ENCODE data around the gene NKIRAS1.
"Not testable (repeated sequence)": the region's sequence is repeated elsewhere in the genome, so short reads cannot be mapped to it uniquely, and the experiment has no call there.

NKIRAS1 gene

DNA sequence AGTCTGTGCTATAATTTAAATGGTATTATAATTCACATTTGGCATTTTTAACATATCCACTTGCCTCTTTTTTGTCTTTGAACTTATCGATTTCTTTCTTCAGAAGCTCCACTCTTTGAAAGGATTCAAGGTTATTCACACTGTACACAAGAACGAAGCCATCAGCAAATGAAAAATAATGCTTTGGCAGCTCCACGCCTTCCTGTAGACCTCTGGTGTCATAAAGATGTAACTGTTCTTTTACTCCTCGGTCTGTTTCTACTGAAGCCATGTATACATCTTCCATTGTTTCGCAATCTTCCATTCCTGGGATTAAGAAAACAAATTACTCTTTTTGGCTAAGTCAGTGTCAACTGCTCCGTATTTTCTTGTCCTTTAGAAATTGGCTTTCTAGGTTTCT, 16.0 kb downstream of the NKIRAS1 start:
- Mint-ChIP-seq H3K27me3 (no peaks in the 10 kb centered on the region), H3K4me3 (no peak overlapping the region), H3K9me3 (no peaks in the 10 kb centered on the region), H3K4me1 (ENCODE audit: low read depth) (no peaks in the 10 kb centered on the region), H3K36me3 (ENCODE audit: low read depth) (peaks cover 48% of the 10 kb centered on the region), H3K27ac (no peak overlapping the region)

DNA sequence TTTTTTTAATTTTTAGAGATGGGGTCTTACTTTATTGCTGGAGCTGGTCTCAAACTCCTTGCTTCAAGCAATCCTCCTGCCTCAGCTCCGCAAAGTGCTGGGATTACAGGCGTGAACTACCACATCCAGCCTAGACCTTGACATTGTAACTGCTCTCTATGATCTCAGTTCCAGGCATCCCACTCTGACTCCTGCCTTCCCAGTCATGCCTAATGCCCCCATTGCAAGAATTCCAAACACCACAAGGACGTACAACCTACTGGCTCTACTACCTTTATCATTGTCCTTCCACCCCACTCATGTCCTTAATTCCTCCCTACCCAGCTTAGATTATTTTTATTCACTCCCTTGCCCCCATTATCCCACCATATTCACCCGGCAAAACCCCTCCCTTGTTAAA, 21.6 kb downstream of the NKIRAS1 start:
- H3K4me1 Mint-ChIP-seq (ENCODE audit: low read depth) = no peaks in the 10 kb centered on the region
- H3K9me3 Mint-ChIP-seq = no peaks in the 10 kb centered on the region
- no peak overlapping the region for H3K4me3 Mint-ChIP-seq
- peaks cover 39% of the 10 kb centered on the region for H3K36me3 Mint-ChIP-seq (ENCODE audit: low read depth)
- H3K27ac Mint-ChIP-seq = no peak overlapping the region
- no peaks in the 10 kb centered on the region for H3K27me3 Mint-ChIP-seq

DNA sequence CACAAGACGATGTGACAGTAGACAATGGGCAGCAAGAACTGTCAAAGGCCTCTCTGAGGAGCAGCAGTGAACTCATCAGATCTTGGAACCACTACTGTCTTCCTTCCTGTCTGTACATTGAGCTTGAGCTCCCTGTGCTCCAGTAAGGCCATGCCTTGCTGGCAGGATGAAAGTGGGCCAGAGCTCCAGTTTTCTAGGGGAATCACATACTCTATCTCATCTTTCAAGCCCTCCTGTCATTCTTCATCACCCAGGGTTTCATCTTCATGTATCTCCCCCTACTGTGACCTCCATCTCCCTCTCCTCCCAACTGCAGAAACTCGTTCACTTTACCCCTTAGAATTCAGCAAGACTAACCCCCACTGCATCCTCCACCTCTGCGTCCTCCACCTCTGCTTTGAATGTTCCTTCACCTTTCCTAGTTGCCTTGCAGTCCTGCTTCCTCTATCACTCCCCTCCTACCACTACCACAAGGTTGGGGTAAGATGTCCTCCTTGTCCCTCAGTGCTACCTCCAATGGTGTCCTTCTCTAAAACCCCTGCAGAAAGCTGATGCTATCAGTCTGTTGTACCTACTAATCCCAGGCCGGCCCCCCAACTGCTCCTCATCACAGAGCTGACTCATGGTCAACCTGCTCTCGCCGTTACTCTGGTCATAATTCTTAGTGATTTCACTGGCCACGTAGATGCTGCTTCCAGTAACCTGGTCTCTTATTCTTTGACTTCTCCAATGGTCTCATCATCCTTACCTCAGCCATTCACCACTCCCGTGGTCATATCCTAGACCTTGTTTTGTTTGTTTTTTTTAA, 22.3 kb downstream of the NKIRAS1 start:
- H3K4me1 Mint-ChIP-seq (ENCODE audit: low read depth) = no peaks in the 10 kb centered on the region
- H3K4me3 Mint-ChIP-seq = no peak overlapping the region
- peaks cover 41% of the 10 kb centered on the region for H3K36me3 Mint-ChIP-seq (ENCODE audit: low read depth)
- no peaks in the 10 kb centered on the region for H3K27me3 Mint-ChIP-seq
- H3K9me3 Mint-ChIP-seq = no peaks in the 10 kb centered on the region
- no peak overlapping the region for H3K27ac Mint-ChIP-seq

DNA sequence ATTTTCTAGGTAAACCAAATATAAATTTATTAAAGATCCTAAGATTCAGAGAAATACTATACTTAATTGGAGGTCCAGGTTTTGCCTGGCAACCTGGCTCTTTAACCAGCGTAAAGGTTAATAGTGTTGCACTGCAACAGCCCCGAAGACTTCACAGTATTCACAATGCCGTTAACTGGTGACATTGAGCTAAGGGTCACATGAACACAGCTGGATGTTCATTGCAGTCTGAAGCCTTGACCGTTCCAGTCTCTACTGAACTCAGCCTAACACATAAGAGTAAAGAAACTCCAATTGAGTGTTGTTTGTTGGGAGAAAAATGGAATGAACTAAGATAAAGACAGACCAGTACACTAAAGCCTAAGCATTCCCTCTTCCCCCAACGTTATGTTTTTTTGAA, 26.8 kb downstream of the NKIRAS1 start:
- H3K9me3 Mint-ChIP-seq = no peaks in the 10 kb centered on the region
- H3K27me3 Mint-ChIP-seq = no peaks in the 10 kb centered on the region
- H3K27ac Mint-ChIP-seq = no peak overlapping the region
- H3K4me3 Mint-ChIP-seq = no peak overlapping the region
- H3K36me3 Mint-ChIP-seq (ENCODE audit: low read depth) = peaks cover 14% of the 10 kb centered on the region
- no peaks in the 10 kb centered on the region for H3K4me1 Mint-ChIP-seq (ENCODE audit: low read depth)

DNA sequence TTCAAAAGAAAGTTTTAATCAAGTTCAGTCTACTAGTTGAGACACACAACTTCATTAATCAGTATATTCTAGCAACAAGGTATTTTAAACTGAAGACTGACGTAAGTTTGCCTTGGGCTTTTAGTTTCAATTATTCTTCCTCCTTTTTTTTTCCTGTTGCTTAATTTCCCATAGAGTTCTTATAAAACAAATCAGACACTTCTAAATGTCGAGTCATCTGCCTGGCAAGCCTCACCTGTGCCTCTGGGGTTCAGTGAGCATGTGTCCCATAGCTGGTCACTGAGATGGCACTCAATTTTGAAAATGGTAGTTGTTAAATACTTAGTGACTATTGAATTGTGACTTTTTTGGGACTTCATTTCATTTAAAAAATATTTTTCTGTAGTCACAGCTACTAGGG, 27.4 kb downstream of the NKIRAS1 start:
- Mint-ChIP-seq H3K4me1 (ENCODE audit: low read depth) (no peaks in the 10 kb centered on the region), H3K4me3 (no peak overlapping the region), H3K27me3 (no peaks in the 10 kb centered on the region), H3K36me3 (ENCODE audit: low read depth) (peaks cover 14% of the 10 kb centered on the region), H3K9me3 (no peaks in the 10 kb centered on the region), H3K27ac (no peak overlapping the region)

DNA sequence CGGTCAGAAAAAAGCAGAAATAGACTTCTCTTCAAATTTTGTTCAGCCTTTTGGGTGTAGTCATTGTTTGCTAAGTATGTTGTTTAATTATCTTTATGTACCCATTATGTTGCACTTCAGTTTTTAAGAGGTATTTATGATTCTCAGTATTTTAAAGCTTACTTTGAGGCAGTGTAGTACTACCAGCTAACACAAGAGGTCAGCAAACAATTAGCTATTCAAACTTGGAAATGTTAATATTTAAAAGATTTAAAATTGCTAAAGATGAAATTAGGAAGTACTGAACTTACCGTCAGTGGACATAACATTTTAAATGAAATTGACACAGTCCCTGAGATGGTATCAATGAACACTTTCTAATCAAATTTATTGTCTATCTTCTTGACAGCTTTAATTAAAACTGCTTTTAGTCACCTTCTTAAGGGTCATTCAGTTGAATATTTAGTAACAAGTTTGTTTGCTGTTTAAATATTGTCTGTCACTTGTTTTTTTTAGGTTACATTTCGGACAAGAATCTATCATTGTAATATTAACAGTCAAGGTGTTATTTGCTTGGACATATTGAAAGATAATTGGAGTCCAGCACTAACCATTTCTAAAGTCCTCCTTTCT, 28.1 kb downstream of the NKIRAS1 start:
- H3K4me3 Mint-ChIP-seq = no peak overlapping the region
- no peaks in the 10 kb centered on the region for H3K27me3 Mint-ChIP-seq
- no peak overlapping the region for H3K27ac Mint-ChIP-seq
- no peaks in the 10 kb centered on the region for H3K9me3 Mint-ChIP-seq
- peaks cover 14% of the 10 kb centered on the region for H3K36me3 Mint-ChIP-seq (ENCODE audit: low read depth)
- H3K4me1 Mint-ChIP-seq (ENCODE audit: low read depth) = no peaks in the 10 kb centered on the region

DNA sequence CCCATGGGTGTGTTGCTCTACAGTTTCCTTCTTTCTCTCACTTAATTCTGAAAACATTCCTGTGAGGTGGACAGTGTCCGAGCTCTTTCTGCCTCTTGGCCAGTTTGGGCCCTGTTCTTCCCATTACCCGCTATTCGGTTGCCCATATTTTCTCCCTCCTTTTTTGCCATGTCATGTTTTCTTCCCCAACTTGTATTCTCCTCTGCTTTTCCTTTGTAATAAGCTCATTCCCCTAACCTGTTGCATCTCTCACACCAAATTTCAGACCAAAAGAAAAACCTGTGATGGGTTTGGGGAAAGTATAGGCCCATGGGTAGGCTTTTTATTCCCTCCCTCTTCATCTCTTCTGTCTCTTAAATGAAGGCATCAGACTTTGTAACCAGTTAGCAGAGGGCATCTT, 30.5 kb downstream of the NKIRAS1 start:
- H3K27ac Mint-ChIP-seq = no peak overlapping the region
- H3K4me3 Mint-ChIP-seq = no peak overlapping the region
- no peaks in the 10 kb centered on the region for H3K9me3 Mint-ChIP-seq
- peaks cover 15% of the 10 kb centered on the region for H3K36me3 Mint-ChIP-seq (ENCODE audit: low read depth)
- H3K27me3 Mint-ChIP-seq = no peaks in the 10 kb centered on the region
- peaks cover 8% of the 10 kb centered on the region for H3K4me1 Mint-ChIP-seq (ENCODE audit: low read depth)

DNA sequence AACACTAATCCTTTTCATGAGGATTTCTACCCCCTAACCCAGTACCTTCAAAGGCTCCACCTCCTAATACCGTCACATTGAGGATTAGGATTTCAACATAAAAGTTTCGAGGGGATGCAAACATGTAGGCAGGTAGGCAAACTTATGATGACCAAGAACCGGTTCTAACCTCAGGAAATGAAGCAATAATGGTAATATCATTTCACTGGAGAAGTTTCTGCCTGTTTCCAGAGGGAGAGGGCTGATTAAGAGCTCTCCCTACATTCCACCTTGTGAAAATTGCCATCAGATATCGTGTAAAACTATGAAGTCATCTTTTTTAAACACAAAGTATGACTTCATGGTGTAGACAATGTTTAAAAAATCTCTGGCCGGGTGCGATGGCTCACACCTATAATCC, 31.6 kb downstream of the NKIRAS1 start:
- H3K4me3 Mint-ChIP-seq = no peak overlapping the region

DNA sequence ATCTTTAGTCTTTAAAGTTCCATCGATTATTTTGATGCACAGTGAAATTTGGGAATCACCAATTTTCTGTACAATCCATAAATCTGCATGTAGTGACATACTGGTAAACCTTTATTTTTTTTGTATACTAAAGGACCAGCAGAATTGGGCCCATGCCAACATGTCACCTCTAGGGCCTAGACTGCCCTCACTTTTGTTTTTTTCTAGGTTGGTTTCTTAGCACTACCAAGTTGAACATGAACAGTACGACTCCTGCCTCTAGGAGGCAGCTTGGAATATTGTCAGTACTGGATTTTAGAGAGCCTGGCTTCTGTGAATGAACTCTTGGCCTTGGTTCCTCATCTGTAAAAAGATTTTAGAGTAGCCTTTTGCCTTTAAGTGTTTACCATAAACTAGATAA, 32.3 kb downstream of the NKIRAS1 start:
- no peak overlapping the region for H3K4me3 Mint-ChIP-seq
- peaks cover 10% of the 10 kb centered on the region for H3K36me3 Mint-ChIP-seq (ENCODE audit: low read depth)
- H3K27ac Mint-ChIP-seq = no peak overlapping the region
- H3K27me3 Mint-ChIP-seq = no peaks in the 10 kb centered on the region
- peaks cover 19% of the 10 kb centered on the region for H3K4me1 Mint-ChIP-seq (ENCODE audit: low read depth)
- no peaks in the 10 kb centered on the region for H3K9me3 Mint-ChIP-seq

More for the DNA sequence above, 31.6 kb downstream of the NKIRAS1 start:
- Mint-ChIP-seq H3K4me1 (ENCODE audit: low read depth) (peaks cover 19% of the 10 kb centered on the region), H3K9me3 (no peaks in the 10 kb centered on the region), H3K36me3 (ENCODE audit: low read depth) (peaks cover 13% of the 10 kb centered on the region), H3K27me3 (no peaks in the 10 kb centered on the region), H3K27ac (no peak overlapping the region)

DNA sequence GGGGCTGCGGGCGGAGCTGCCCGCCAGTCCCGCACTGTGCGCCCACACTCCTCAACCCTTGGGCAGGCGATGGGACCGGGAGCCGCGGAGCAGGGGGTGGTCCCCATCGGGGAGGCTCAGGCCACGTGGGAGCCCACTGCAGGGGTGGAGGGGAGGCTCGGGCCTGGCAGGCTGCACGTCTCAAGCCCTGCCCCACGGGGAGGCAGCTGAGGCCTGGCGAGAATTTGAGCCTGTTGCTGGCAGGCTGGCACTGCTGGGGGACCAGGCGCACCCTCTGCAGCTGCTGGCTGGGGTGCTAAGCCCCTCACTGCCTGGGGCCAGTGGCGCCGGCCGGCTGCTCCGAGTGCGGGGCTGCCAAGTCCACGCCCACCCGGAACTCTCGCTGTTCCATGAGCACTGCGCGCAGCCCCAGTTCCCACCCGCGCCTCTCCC, 34.3 kb downstream of the NKIRAS1 start:
- Mint-ChIP-seq H3K4me1 (ENCODE audit: low read depth) (peaks cover 19% of the 10 kb centered on the region), H3K27me3 (no peaks in the 10 kb centered on the region), H3K9me3 (no peaks in the 10 kb centered on the region), H3K36me3 (ENCODE audit: low read depth) (peaks cover 10% of the 10 kb centered on the region), H3K27ac (no peak overlapping the region), H3K4me3 (no peak overlapping the region)

DNA sequence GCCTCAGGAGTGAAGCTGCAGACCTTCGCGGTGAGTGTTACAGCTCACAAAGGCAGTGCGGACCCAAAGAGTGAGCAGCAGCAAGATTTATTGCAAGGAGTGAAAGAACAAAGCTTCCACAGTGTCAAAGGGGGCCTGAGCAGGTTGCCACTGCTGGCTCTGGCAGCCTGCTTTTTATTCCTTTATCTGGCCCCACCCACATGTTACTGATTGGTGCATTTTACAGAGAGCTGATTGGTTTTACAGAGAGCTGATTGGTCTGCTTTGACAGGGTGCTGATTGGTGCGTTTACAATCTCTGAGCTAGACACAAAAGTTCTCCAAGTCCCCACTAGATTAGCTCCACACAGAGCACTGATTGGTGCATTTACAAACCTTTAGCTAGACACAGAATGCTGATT, 34.8 kb downstream of the NKIRAS1 start:
- H3K27ac Mint-ChIP-seq; H3K27me3 Mint-ChIP-seq; H3K36me3 Mint-ChIP-seq (ENCODE audit: low read depth); H3K9me3 Mint-ChIP-seq: not testable (repeated sequence)
- Mint-ChIP-seq H3K4me3 (peak overlapping the region; percentile 54), H3K4me1 (ENCODE audit: low read depth) (peaks cover 19% of the 10 kb centered on the region)

DNA sequence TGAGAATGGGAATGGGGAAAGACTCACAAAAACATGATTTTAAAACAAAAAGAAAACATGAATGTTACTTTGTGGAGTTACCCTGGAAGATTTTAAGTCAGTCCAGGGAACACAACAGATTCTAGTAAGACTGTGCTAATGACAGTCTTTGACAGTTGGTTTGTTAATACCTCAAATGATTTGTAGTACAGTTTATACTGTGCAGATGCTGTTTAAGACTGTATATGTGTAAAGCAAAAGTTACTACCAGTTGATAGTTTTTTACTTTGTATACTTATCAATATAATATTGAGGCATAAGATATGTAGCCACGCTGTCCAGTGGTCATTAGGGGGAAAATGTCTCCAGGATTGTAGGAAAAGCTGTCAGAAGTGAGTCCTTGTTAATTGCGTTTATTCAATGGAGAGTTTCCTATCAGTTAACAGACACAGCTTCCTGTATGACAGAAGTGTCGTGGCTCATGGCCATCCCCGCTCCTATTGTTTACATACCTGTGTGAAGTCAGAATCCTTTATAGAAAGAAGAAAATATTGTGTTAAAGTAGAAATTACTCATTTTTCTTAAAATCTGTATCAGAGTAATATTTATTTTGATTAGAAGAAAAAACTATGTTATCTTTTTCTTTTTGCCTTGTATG, 36.0 kb downstream of the NKIRAS1 start:
- Mint-ChIP-seq H3K27me3 (no peaks in the 10 kb centered on the region), H3K4me1 (ENCODE audit: low read depth) (peaks cover 19% of the 10 kb centered on the region), H3K9me3 (no peaks in the 10 kb centered on the region), H3K4me3 (no peak overlapping the region), H3K36me3 (ENCODE audit: low read depth) (peaks cover 10% of the 10 kb centered on the region), H3K27ac (no peak overlapping the region)

DNA sequence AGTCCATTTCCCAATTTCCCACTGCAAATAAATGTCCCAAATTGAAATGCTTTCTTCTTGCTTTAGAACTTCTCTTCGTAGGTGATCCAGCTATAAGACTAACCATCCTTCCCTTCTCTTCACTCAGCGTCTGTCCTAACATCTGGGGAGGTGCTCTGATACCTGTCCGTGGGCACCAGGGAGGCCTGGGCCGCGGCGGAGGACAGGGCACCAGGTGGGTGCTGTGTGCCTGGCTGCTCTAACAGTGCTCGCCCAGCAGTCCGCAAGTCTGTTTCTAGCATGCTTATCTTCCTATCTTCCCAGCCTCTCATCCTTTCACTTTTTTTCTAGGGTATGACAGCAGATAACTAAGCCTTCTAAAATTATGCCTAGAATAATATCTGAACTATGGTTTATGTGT, 37.3 kb downstream of the NKIRAS1 start:
- Mint-ChIP-seq H3K4me3 (no peak overlapping the region), H3K36me3 (ENCODE audit: low read depth) (peaks cover 10% of the 10 kb centered on the region), H3K9me3 (no peaks in the 10 kb centered on the region), H3K4me1 (ENCODE audit: low read depth) (peaks cover 19% of the 10 kb centered on the region), H3K27ac (no peak overlapping the region), H3K27me3 (no peaks in the 10 kb centered on the region)

DNA sequence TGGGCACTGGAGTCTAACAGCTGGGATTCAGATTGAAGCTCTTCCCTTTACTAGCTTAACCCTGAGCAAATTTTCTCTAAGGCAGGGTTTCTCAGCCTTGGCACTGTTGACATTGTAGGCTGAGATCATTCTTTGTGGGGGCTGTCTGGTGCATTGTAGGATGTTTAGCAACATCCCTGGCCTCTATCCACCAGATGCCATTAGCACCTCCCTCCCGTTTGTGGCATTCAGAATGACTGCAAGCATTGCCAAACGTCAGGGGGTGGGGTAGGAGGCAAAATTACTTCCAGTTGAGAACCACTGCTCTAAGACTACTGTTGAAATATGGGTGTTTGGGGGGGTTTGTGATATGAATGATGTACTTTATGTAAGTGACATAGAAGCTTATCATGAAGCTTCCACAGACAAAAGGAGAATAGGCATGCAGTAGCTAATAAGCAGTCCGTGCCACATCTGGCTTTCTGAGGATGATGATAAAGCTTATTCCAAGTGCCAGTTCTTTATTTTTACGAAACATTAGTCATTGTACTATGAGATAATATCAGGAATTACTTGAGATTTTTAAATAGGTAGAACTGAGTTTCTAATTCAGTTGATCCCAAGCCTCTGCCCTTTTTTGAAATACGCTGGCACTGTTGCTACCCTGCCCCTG, 39.3 kb downstream of the NKIRAS1 start:
- peaks cover 19% of the 10 kb centered on the region for H3K4me1 Mint-ChIP-seq (ENCODE audit: low read depth)
- H3K27ac Mint-ChIP-seq = no peak overlapping the region

DNA sequence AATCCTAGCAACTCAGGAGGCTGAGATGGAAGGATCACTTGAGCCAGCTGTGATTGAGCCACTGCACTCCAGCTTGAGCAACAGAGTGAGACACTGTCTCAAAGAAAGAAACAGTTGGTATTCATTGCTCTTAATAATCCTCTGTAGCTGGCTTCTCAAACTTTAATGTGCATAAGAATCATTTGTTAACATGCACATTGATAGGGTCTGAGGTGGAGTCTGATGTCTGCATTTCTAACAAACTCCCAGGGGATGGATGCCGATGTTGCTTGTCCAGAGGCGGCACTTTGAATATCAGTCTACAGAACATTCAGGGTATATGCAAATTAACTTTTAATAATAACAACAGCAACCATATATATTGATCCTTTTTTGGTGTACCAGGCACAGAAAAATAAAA, 39.9 kb downstream of the NKIRAS1 start:
- H3K9me3 Mint-ChIP-seq = no peaks in the 10 kb centered on the region

More for the DNA sequence above, 39.3 kb downstream of the NKIRAS1 start:
- peaks cover 10% of the 10 kb centered on the region for H3K36me3 Mint-ChIP-seq (ENCODE audit: low read depth)
- H3K4me3 Mint-ChIP-seq = no peak overlapping the region
- H3K27me3 Mint-ChIP-seq = no peaks in the 10 kb centered on the region
- no peaks in the 10 kb centered on the region for H3K9me3 Mint-ChIP-seq

More for the DNA sequence above, 39.9 kb downstream of the NKIRAS1 start:
- Mint-ChIP-seq H3K27ac (no peak overlapping the region), H3K4me3 (no peak overlapping the region), H3K36me3 (ENCODE audit: low read depth) (peaks cover 7% of the 10 kb centered on the region), H3K27me3 (no peaks in the 10 kb centered on the region), H3K4me1 (ENCODE audit: low read depth) (peaks cover 17% of the 10 kb centered on the region)

Measured in stimulated activated naive CD8-positive, alpha-beta T cell treated with anti-CD3 and anti-CD28 coated beads, Interleukin-15, Interleukin-2, amounts not matched to agents 100 ng/mL and 50 ng/mL, for 24 hours (primary cell).